Endothelial cell (in vitro differentiated cells): Measurements from ENCODE around the gene HACD1. TPM values are rescaled to one million over a fixed set of nuclear protein-coding genes. Genes with fewer than 3 reads are reported as not detected.

Experiments
- DNase-seq: peaks from one replicate; pipeline ENCODE4 v3.0.0; 2021; ENCODE audit warnings: low spot score
- H3K27ac Mint-ChIP-seq: one replicate; pipeline ENCODE4 v1.8.0; 2021; ENCODE audit warnings: mixed read lengths, inconsistent platforms; ENCODE audit not compliant: unreplicated experiment
- H3K27me3 Mint-ChIP-seq: one replicate; pipeline ENCODE4 v1.8.0; 2021; ENCODE audit warnings: mild to moderate bottlenecking, moderate library complexity, mixed read lengths, inconsistent platforms; ENCODE audit not compliant: unreplicated experiment
- H3K36me3 Mint-ChIP-seq: one replicate; pipeline ENCODE4 v1.8.0; 2021; ENCODE audit warnings: mild to moderate bottlenecking, low read depth, mixed read lengths, inconsistent platforms; ENCODE audit not compliant: unreplicated experiment
- H3K4me1 Mint-ChIP-seq: one replicate; pipeline ENCODE4 v1.8.0; 2021; ENCODE audit warnings: mild to moderate bottlenecking, mixed read lengths, inconsistent platforms; ENCODE audit not compliant: unreplicated experiment
- H3K4me3 Mint-ChIP-seq: one replicate; pipeline ENCODE4 v1.8.0; 2021; ENCODE audit warnings: mild to moderate bottlenecking, mixed read lengths, inconsistent platforms; ENCODE audit not compliant: unreplicated experiment
- H3K9me3 Mint-ChIP-seq: one replicate; pipeline ENCODE4 v1.8.0; 2021; ENCODE audit warnings: mixed read lengths, inconsistent platforms; ENCODE audit not compliant: unreplicated experiment
- total RNA-seq: library from RNA; stranded (reverse); fragmentation: NEBNext Ultra II Directional; extraction: Animal tissue kit (Norgen Biotek cat#: 25700); gene quantifications from one replicate; pipeline ENCODE4 v1.2.1, GENCODE V29; 2021; ENCODE audit not compliant: unreplicated experiment
- TF ChIP-seq, protein P1 (sequence below): fragments of 200-600 bp; sonication (generic); IDR thresholded peaks from one replicate; pipeline ENCODE4 v1.5.0; 2021; ENCODE audit warnings: antibody characterized with exemption; ENCODE audit not compliant: unreplicated experiment

HACD1 gene
- total RNA-seq, 1 donor from 2014 or later = 17.9 TPM

DNA sequence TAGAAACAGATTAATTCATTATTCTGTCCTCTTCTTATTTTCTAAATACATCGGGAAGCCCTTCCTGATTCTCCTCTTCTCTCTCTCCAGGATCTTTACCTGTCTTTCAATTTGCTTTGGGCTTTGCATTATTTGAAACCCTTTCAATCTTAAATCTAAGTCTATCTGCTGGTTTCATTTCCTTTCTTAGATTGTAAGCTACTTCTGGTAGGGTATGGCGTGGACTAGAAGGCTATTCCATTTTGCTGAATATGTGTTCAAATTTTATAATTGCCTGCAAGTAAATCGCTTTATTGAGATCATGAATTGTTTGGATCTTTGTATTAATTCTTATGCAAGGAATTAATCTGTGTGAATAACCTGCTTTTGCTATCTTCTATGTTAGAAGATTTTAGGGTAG is 37.8 kb upstream of the HACD1 start:
- Mint-ChIP-seq H3K27me3 (peaks cover 1% of the 10 kb centered on the region), H3K9me3 (no peaks in the 10 kb centered on the region), H3K27ac (no peak overlapping the region), H3K4me1 (peaks cover 4% of the 10 kb centered on the region), H3K36me3 (peaks cover 18% of the 10 kb centered on the region), H3K4me3 (no peak overlapping the region)
- TF ChIP-seq, protein P1, sequence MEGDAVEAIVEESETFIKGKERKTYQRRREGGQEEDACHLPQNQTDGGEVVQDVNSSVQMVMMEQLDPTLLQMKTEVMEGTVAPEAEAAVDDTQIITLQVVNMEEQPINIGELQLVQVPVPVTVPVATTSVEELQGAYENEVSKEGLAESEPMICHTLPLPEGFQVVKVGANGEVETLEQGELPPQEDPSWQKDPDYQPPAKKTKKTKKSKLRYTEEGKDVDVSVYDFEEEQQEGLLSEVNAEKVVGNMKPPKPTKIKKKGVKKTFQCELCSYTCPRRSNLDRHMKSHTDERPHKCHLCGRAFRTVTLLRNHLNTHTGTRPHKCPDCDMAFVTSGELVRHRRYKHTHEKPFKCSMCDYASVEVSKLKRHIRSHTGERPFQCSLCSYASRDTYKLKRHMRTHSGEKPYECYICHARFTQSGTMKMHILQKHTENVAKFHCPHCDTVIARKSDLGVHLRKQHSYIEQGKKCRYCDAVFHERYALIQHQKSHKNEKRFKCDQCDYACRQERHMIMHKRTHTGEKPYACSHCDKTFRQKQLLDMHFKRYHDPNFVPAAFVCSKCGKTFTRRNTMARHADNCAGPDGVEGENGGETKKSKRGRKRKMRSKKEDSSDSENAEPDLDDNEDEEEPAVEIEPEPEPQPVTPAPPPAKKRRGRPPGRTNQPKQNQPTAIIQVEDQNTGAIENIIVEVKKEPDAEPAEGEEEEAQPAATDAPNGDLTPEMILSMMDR = no peak
- no peak for DNase-seq

DNA sequence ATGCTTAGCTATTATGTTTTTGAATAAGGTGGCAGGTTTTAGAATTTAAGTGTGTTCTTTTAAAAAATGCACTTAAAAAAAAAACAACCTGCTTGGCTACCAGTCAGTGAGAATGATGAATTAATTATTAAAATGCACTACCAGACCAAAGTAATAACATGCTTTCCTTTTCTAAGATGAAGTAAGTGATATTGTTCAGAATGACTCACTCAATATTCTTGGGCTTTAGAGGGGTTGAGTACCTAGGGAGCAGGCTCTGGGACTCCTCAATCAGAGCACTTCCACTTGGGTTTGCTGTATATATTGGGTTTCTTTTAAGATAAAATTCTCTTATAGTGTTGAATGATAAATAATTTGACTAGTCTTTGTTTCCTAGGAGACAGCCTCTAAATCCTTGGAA is 35.4 kb upstream of the HACD1 start:
- Mint-ChIP-seq H3K36me3 (peaks cover 18% of the 10 kb centered on the region), H3K4me1 (peaks cover 4% of the 10 kb centered on the region), H3K27me3 (no peaks in the 10 kb centered on the region), H3K9me3 (no peaks in the 10 kb centered on the region), H3K27ac (no peak overlapping the region), H3K4me3 (no peak overlapping the region)
- DNase-seq = no peak
- TF ChIP-seq, protein P1 = no peak

DNA sequence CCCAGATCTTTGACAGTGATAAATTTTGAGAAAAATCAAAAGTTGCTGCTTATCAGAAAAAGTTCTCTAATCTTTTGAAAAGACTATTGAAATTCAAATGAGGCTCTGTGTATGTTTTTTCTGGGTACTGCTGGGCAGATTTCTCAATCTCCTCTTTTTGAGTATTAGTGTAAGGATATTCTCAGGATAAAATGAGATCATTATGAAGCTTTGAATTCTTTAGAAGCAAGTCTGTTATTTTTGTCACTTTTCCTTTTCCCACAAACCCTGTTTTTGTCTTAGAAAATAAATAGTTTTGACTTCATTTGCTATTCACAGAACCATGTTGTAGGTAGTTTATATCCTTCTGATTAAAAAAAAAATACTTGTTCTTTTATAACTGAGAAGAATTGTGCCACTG is 34.7 kb upstream of the HACD1 start:
- Mint-ChIP-seq H3K27ac (peak overlapping the region; percentile 28), H3K36me3 (peaks cover 13% of the 10 kb centered on the region), H3K4me1 (peaks cover 4% of the 10 kb centered on the region), H3K9me3 (no peaks in the 10 kb centered on the region), H3K27me3 (no peaks in the 10 kb centered on the region), H3K4me3 (no peak overlapping the region)
- TF ChIP-seq, protein P1 = no peak
- DNase-seq = no peak

DNA sequence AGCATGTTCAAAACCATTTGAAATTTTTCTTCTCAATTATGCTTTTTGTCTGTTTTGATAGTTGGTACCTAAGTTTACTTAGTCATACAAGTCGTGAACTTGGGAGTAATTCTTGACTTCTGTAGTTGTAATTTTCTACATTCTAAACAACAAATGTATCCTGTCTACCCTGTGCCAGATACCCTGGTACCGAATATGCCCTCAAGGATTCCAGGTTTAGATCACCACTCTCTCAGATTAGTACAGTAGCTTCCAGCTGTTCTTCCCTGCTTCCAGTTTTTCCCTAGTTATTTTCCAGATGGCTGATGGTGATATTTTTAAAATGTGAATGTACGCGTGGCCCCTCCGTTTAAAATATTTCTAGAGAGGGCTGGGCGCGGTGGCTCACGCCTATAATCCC is 33.2 kb upstream of the HACD1 start:
- Mint-ChIP-seq H3K27me3 (no peaks in the 10 kb centered on the region), H3K4me3 (no peak overlapping the region), H3K9me3 (no peaks in the 10 kb centered on the region), H3K27ac (peak overlapping the region; percentile 95), H3K36me3 (peaks cover 8% of the 10 kb centered on the region), H3K4me1 (peaks cover 12% of the 10 kb centered on the region)
- TF ChIP-seq, protein P1 = no peak
- DNase-seq = no peak

DNA sequence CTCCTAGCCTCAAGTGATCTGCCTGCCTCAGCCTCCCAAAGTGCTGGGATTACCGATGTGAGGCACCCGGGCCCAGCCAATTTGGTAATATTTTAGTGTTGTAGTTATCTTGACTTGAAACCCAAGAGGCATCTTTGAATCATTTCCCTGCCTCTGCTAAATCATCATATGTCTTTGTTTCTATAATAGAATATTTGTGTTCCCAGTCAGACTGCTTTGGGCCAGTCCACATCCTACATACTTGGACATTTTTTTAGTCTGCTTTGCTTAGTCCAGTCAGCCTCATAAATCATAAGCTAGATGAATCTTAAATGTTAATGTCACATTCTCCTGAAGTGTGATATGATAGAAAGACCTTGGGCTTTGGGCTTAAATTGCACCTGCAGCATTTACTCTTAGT is 32.7 kb upstream of the HACD1 start:
- no peak overlapping the region for H3K27ac Mint-ChIP-seq
- TF ChIP-seq, protein P1 = no peak
- no peak overlapping the region for H3K4me3 Mint-ChIP-seq
- no peaks in the 10 kb centered on the region for H3K9me3 Mint-ChIP-seq
- H3K36me3 Mint-ChIP-seq = peaks cover 8% of the 10 kb centered on the region
- H3K4me1 Mint-ChIP-seq = peaks cover 17% of the 10 kb centered on the region
- no peaks in the 10 kb centered on the region for H3K27me3 Mint-ChIP-seq
- no peak for DNase-seq
